HG02610 (cell line): ENCODE results near the gene FXYD3.
"Not testable (repeated sequence)": the region's sequence is repeated elsewhere in the genome, so short reads cannot be mapped to it uniquely, and the experiment has no call there.

Experiments
- ATAC-seq: cut with Tn5 transposase; IDR thresholded peaks from one replicate; pipeline ENCODE4 v1.9.1; 2021; ENCODE audit warnings: mild to moderate bottlenecking, moderate library complexity; ENCODE audit not compliant: unreplicated experiment

Gene FXYD3

DNA sequence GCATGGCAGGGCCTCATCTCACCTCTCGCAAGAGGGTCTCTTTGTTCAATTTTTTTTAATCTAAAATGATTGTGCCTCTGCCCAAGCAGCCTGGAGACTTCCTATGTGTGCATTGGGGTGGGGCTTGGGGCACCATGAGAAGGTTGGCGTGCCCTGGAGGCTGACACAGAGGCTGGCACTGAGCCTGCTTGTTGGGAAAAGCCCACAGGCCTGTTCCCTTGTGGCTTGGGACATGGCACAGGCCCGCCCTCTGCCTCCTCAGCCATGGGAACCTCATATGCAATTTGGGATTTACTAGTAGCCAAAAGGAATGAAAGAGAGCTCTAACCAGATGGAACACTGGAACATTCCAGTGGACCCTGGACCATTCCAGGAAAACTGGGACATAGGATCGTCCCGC, 8.0 kb downstream of the FXYD3 start:
- ATAC-seq = no peak

DNA sequence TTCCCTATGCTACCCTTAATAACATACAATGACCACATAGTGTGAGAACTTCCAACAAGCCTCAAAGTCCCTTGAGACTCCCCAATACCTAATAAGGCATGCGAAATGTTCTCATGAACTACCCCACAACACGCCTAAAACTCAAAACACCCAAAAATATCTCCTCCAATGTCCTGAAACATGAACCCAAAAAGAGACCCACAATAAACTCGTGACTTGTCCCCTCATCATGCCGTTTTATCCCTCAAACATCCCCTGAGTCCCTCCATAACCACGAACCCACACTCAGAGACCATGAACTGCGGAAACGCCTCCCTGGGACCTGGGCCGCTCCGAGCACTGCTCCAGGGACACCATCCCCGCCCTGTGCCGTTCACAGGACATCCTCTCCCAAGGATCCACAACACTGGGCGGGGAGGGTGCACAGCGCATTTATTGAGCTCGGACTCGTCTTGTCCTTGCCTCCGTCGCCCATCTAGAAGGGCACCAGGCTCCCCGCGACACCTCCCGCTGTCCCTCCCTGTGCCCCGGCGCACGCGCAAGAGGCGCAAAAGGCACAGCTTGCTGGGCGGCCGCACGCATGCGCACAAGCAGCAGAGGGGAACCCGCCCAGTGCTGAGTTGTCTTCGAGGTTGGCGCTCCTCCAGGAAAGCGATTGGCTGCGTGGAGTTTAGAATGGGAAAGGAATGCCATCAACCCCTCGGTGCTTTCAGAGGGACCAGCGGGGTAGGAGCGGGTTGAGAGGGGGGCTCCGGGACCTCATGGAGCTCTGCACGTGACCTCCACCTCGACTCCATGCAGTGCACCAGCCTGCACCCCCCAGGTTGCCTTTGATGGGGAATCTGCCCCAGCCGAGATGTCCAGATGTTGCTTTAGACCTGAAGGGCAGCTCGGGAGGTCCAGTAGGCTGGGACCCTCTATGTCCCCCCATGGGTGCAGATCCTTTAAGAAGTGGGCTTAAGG, 8.8 kb downstream of the FXYD3 start:
- peak; percentile 65 for ATAC-seq

DNA sequence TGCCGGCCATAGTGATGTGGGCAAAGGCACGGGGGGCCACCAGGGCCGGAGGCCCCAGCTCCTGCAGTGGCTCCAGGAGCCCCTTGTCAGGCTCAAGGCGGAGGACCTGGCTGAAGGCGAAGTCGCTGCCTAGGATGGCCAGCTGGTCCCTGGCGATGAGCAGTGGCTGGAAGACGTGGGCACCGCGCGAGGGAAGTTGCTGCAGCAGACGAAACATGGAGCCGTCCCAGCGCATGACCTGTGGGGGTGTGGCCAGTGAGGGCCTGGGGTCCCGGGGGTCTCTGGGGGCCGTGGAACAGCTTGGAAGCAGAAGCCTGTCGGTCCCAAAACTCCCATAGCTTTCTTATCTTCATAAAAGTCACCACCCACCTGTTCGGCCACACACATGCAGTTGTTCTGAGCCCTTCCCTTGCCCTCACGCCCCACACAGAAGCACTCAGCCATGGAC, 9.7 kb downstream of the FXYD3 start:
- ATAC-seq = no peak

GRCh38 chr19:35125749-35126623, 10.4 kb downstream of the FXYD3 start:
- ATAC-seq = no peak

GRCh38 chr19:35126624-35126959, 11.0 kb downstream of the FXYD3 start:
- no peak for ATAC-seq

- ATAC-seq = no peak
These were observed 12.2 kb downstream of the FXYD3 start for GRCh38 chr19:35127871-35128270.

- ATAC-seq = no peak
These were observed 12.9 kb downstream of the FXYD3 start for GRCh38 chr19:35128398-35129057.

- ATAC-seq = not testable (repeated sequence)
These were observed 14.2 kb downstream of the FXYD3 start for GRCh38 chr19:35129724-35130274.

GRCh38 chr19:35130761-35131720, 15.4 kb downstream of the FXYD3 start:
- ATAC-seq = no peak

DNA sequence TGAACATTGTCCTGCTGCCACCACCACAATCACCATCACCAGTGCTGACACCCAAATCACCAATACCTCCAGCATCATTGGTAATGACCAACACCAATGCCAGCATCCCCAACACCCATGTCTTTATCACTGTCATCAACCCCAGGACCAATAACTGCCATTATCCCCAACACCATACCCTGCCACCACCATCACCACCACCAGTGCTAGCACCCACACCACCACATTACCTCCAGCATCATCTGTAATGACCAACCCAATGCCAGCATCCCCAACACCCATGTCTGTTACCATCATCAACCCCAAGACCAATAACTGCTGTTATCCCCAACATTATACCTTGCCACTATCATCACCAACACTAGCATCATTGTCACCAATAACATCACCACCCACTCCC, 16.6 kb downstream of the FXYD3 start:
- ATAC-seq = no peak

DNA sequence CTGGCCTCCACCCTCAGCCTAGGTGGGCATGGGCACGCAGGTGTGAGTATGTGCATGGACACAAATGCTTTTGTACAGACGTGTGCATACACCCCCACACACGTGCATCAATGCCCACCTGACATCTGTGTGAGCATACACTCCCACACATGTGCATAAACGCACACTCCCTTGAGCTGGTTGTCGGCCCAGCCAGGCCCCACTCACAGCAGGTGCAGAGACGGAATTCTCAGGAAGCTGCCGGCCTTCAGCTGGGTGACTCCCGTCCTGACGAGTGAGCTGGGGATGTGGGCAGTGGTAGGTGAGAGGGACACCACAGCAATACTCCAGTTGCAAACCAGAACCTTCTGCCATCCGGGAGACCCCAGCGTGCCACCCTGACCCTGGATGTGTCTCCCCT, 18.2 kb downstream of the FXYD3 start:
- ATAC-seq = no peak

- no peak for ATAC-seq
These were observed 19.1 kb downstream of the FXYD3 start, which contains the start of gene LGI4 for GRCh38 chr19:35134601-35135242. LGI4 (minus strand) TSS chr19:35135059; CDS start chr19:35134680, 379 bp downstream.

DNA sequence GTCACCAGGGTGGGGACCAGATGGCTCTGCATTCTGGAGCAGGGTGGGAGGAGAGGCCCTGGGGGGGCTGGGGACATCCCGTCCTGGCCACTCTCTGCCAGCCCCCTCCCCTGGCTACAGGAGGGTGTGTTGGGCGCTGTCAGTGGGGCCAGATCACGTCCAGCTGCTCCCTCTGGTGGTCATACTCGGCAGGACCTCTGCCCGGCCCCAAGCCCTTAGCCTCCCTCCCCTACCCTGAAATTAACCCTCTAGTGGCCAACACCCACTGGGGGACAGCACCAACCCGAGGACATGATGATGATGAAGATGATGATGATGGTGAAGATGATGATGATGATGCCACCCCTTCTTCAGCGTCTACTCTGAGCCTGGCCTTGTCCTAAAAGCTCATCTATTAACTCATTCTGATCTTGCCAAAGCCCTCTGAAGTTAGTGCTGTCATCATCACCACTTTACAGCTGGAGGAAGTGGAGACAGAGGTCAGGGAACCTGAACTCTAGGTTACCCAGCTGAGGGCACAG, 19.8 kb downstream of the FXYD3 start:
- no peak for ATAC-seq

DNA sequence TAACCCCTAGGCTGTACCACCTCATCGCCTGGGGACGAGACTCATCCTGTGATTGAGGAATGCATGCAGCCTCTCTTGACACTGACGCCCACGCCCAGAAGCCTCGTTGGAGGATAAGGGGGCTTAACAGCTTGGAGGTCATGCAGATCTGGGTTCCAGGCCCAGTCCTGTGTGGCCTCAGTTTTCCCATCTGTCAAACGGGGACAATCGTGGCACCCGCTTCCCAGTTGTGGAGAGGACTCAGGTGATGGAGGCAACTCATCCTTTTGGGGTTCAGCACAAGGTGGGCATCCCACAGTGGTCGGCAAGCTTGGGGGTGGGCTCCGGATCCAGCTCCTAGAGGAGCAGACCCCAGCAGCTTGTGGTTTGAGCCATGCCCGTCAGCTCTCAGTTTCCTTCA, 20.6 kb downstream of the FXYD3 start:
- ATAC-seq = no peak

GRCh38 chr19:35136977-35137702, 21.5 kb downstream of the FXYD3 start:
- no peak for ATAC-seq

GRCh38 chr19:35138305-35138892, 22.8 kb downstream of the FXYD3 start, which contains the start of gene FXYD1:
FXYD1 (plus strand) TSS chr19:35138824; CDS start chr19:35140080, 1,256 bp downstream.
- no peak for ATAC-seq

DNA sequence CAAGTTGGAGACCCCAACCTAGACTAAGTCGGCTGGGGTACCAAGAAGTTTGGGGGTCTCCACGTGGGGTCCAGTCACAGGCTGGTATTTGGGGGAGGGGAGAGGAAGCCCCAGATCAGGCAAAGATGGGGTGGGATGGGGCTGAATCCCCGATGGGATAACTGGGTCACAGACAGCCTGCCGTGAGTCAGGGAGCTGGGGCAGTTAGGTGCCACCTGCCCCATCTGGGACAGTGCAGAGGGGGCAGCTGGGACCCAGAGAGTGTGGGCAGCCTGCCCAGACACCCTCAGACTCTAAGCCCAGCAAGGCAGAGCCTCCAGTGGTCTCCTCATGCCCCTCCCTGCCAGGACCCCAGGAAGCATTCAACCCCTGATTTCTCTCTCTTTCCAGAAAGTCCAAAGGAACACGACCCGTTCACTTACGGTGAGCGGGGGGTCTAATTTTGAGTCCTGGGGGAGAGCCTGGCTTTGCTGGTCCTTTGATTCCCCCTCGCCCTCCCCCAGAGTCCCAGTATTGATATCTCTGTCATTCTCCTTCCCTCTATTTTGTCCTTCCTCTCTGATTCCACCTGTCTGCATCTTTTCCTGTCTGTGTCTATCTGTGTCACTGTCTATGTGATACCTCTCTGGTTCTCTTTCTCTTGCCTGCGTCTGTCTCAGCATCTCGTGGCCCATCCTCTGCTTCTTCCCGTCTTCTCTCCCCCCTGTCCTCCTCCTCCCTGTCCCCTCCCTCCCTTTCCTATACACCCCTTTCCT, 24.8 kb downstream of the FXYD3 start:
- ATAC-seq = no peak
